K562 (cell line): ENCODE data around the gene TBC1D32. TPM values are rescaled to one million over a fixed set of nuclear protein-coding genes. Genes with fewer than 3 reads are reported as not detected.

Source experiments
- polyA plus RNA-seq, 8 experiments: library from polyadenylated mRNA; depleted of rRNA in 4 of 8; stranded (reverse) in 5 of 8; unstranded in 3 of 8; fragments of >200 nt; fragmentation: Nextera tagmentation in 2 of 8; fragmentation: Illumina TruSeq in 1 of 8; extraction: Ambion mirVana in 2 of 8; extraction: Trizol in 1 of 8; gene quantifications; 2 replicates each; pipeline versions ENCODE4 v1.2.1 to v1.2.3, GENCODE V29; 2011 to 2014; ENCODE audit warnings: inconsistent platforms in 1 of 8, missing spikeins in 1 of 8
- small RNA-seq: library from RNA; depleted of rRNA; stranded (forward); fragments of <200 nt; gene quantifications from one replicate; pipeline ENCODE3, GENCODE V24; 2014
- total RNA-seq, 7 experiments: library from RNA; depleted of rRNA in 6 of 7; stranded (reverse); fragments of >200 nt in 6 of 7; fragmentation: Illumina TruSeq in 2 of 7; extraction: Trizol in 2 of 7; gene quantifications; 2 replicates each; pipeline versions ENCODE4 v1.2.1 to v1.2.3, GENCODE V29; 2011 to 2021; ENCODE audit warnings: low replicate concordance in 1 of 7

The TBC1D32 gene
- total and polyA plus RNA-seq, 9 of the 15 experiments (the other 6 are each of a cell fraction or from before 2014, with no cell fraction given) = 2.5 to 9.6 (median 3.9) TPM

Small RNAs within 50 kb of the gene (small RNA-seq; reads per million reads assigned to genes)
- not detected for gene RF00019
- gene RNU6-1286P = not detected

Other genes starting within 250 kb of the TBC1D32 start
- not detected in 2 replicates for gene GJA1, start 101.2 kb upstream of the TBC1D32 start, total RNA-seq (2014; rRNA removed)
- gene GJA1, start 101.2 kb upstream of the TBC1D32 start, total RNA-seq (2014; rRNA removed; fragmentation: Illumina TruSeq; extraction: Trizol) = 0.06 and 0.07 TPM in 2 replicates
- 0.04 TPM in 1 of 2 replicates, not detected in the other for gene GJA1, start 101.2 kb upstream of the TBC1D32 start, total RNA-seq (2015; rRNA removed; fragmentation: Illumina TruSeq; extraction: Trizol)
- gene GJA1, start 101.2 kb upstream of the TBC1D32 start, total RNA-seq (2021) = 0.58 and 0.67 TPM in 2 replicates
- gene GJA1, start 101.2 kb upstream of the TBC1D32 start, polyA plus RNA-seq (2011; rRNA removed) = 0.04 TPM in 1 of 2 replicates, not detected in the other
- not detected in 2 replicates for gene GJA1, start 101.2 kb upstream of the TBC1D32 start, polyA plus RNA-seq (2014; fragmentation: Illumina TruSeq; extraction: Trizol)
- gene GJA1, start 101.2 kb upstream of the TBC1D32 start, polyA plus RNA-seq (2014; fragmentation: Nextera tagmentation; extraction: Ambion mirVana) = under 1 TPM in 1 of 2 experiments, not detected in 1; 0.06 TPM
- gene GJA1, start 101.2 kb upstream of the TBC1D32 start, polyA plus RNA-seq (2014; rRNA removed) = 0.18 TPM in 1 of 2 replicates, not detected in the other